ENCODE data around the gene CEP83. TPM values are rescaled to one million over a fixed set of nuclear protein-coding genes. Genes with fewer than 3 reads are reported as not detected.

CEP83 gene
- total and polyA plus RNA-seq, 12 donors = 4.2 to 20.5 (median 10.2) TPM

DNA sequence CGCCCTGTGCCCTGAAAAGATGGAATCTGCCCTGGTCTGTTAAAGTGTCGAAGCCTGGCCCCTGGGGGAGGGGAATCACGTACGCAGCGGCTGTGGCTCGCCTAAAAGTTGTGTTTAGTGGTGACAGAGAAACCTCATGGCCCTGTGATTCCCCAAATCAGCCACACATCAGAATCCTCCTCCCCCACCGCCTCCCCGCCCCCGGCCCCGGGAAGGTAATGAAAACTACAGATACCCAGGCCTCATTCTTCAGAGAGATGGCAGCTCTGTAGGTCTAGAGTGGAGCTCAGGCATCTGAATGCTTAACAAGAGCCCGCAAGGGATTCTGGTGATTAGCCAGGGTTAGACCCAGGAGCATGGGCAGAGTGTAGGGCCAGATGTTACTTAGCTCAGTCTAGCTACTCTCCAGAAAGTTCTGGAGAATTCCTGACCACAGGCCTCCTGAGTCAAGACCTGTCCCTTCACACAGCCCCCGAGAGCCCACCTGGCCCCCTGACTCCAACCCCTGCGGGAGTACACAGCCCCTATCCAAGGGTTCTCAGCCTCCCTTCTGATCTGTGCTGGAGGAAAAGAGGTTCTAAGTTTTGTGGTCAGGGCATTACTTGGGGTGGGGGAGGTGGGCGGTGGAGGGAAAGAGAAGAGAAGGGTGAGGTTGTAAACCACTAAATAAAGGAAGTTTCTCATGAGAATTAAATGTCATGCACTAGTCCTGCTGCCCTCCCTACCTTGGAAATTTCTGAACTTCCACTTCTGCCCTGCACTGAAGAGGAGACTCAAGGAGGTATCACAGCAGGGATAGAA lies 196.5 kb downstream of the CEP83 start:
- H3K4me1 ChIP-seq = peaks cover 0 to 76% (median 45%) of the 10 kb centered on the region in 9 donors
- DNase-seq (no peak), ATAC-seq (peak in 3 of 8 donors; percentile 5 to 53 (median 10))
- H3K27me3 ChIP-seq = no peaks in the 10 kb centered on the region
- peak overlapping the region in 9 of 10 donors; percentile 14 to 64 (median 58) for H3K4me3 ChIP-seq
- H3K36me3 ChIP-seq = peaks cover 0 to 31% (median 0%) of the 10 kb centered on the region in 9 donors
- no peaks in the 10 kb centered on the region for H3K9me3 ChIP-seq
- TF ChIP-seq, protein P1, sequence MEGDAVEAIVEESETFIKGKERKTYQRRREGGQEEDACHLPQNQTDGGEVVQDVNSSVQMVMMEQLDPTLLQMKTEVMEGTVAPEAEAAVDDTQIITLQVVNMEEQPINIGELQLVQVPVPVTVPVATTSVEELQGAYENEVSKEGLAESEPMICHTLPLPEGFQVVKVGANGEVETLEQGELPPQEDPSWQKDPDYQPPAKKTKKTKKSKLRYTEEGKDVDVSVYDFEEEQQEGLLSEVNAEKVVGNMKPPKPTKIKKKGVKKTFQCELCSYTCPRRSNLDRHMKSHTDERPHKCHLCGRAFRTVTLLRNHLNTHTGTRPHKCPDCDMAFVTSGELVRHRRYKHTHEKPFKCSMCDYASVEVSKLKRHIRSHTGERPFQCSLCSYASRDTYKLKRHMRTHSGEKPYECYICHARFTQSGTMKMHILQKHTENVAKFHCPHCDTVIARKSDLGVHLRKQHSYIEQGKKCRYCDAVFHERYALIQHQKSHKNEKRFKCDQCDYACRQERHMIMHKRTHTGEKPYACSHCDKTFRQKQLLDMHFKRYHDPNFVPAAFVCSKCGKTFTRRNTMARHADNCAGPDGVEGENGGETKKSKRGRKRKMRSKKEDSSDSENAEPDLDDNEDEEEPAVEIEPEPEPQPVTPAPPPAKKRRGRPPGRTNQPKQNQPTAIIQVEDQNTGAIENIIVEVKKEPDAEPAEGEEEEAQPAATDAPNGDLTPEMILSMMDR (IDR thresholded peaks at IDR 0.05) = no peak
- intact Hi-C loops (cut with DNase I) = loop anchor here in 1 of 10 donors (10.0 kb wide), 1 partner anchor 118 kb away; the partner anchor contains the start of gene PLXNC1
- H3K27ac ChIP-seq = peak overlapping the region; percentile 8 to 94 (median 85)
- 61 to 67% methylated on average over 14 of the region's 14 CpGs for WGBS, 2 donors

DNA sequence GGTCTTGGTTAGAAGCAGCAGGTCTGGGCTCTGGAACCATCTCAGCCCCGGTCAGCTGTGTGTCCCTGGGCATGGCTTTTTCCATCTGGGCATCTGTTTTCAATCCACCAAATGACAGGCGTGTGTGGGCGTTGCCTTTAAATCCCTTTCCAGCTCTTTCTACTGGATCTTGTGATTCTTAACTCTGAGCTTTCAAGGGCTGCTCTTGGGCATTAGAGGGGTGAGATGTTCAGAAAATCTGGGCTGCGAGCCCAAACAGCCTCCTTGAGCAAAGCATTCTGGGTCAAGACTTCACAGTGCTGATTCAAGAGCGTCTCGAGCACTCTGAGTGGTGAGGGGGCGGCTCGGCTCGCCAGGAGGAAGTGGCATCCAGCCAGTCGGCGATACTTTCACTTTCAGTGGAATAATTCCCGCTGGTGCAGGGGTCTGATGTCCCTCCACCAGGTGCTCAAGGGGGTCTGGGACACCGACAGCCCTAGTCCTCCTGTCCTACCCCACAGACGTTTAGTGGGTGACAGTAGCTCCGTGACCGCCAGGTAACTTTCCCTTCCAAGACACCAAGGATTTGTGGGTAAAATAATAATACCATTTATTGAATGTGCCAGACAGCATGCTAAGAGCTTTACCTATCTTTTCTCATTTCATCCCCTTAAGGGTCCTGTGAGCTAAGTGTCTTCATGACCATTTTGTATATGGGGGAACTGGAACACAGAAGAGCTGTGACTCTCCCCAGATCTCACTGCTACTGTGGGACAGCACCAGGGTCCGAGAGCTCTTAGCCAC lies 197.2 kb downstream of the CEP83 start:
- DNase-seq (peak; percentile 80 to 84), ATAC-seq (peak; percentile 78 to 92 (median 86))
- peak overlapping the region; percentile 8 to 94 (median 85) for H3K27ac ChIP-seq
- peaks cover 0 to 31% (median 0%) of the 10 kb centered on the region in 9 donors for H3K36me3 ChIP-seq
- WGBS, 2 donors = 9 to 10% methylated on average over 17 of the region's 17 CpGs
- TF ChIP-seq, protein P1 (IDR thresholded peaks at IDR 0.05) = no peak
- peak overlapping the region in 9 of 10 donors; percentile 14 to 64 (median 58) for H3K4me3 ChIP-seq
- H3K27me3 ChIP-seq = no peaks in the 10 kb centered on the region
- H3K9me3 ChIP-seq = no peaks in the 10 kb centered on the region
- intact Hi-C loops (cut with DNase I) = loop anchor here in 1 of 10 donors (10.0 kb wide), 1 partner anchor 118 kb away; the partner anchor contains the start of gene PLXNC1
- H3K4me1 ChIP-seq = peaks cover 0 to 71% (median 38%) of the 10 kb centered on the region in 9 donors

DNA sequence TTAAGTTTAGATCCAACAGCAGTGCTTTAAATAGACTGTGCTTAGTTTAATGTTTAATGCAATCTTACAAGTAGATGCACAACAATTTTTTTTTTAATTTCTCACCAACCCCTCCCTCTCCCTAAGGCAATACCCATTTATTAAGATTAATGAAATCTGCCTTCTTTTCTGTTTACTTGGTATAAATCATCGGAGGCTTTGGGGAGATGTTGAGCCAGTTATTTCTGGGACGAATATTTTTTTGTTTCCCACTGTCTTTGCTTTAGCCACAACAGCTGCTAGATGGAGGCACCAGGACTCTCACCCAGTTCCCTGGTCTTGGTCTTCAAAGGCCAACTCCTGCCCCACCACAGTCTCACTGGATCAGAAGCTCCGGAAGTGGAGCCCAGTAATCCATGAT lies 197.9 kb downstream of the CEP83 start:
- no peak for DNase-seq
- 44 to 46% methylated on average over 3 of the region's 3 CpGs for WGBS, 2 donors
- Histone ChIP-seq H3K4me3 (peak overlapping the region in 9 of 10 donors; percentile 14 to 64 (median 58)), H3K9me3 (no peaks in the 10 kb centered on the region), H3K4me1 (peaks cover 0 to 64% (median 38%) of the 10 kb centered on the region in 9 donors), H3K27me3 (no peaks in the 10 kb centered on the region), H3K36me3 (peaks cover 0 to 31% (median 0%) of the 10 kb centered on the region in 9 donors), H3K27ac (peak overlapping the region; percentile 8 to 94 (median 85))
- no peak for ATAC-seq
- intact Hi-C loops (cut with DNase I) = loop anchor here in 1 of 10 donors (10.0 kb wide), 1 partner anchor 117 kb away; the partner anchor contains the start of gene PLXNC1
- TF ChIP-seq, protein P1 (IDR thresholded peaks at IDR 0.05) = no peak

DNA sequence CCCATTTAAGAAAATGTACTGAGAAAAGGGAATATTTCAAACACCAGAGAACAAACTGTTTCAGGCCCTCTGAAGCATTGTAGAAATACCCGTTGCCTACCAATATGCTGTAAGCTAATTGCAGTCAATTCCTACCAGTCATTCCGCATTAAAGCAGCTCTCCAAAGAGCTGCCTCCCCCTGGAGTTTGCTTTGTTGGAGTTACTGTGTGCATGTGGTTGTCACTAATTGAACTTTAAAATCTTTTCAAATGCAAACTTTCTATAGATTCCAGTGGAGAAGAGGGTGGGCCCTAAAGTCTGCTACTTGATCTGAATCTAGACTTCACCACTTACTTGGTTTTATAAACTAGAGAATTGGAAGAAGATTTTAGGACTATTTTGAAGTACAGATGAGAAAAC lies 198.5 kb downstream of the CEP83 start:
- no peak for ATAC-seq
- Histone ChIP-seq H3K4me3 (no peak overlapping the region), H3K36me3 (peaks cover 0 to 33% (median 0%) of the 10 kb centered on the region in 9 donors), H3K27ac (peak overlapping the region in 9 of 10 donors; percentile 79 to 94 (median 86)), H3K27me3 (no peaks in the 10 kb centered on the region), H3K4me1 (peaks cover 0 to 58% (median 38%) of the 10 kb centered on the region in 9 donors), H3K9me3 (no peaks in the 10 kb centered on the region)
- no peak for DNase-seq
- WGBS, 2 donors = 66 to 75% methylated on average over 2 of the region's 2 CpGs
- intact Hi-C loops (cut with DNase I) = loop anchor here in 1 of 10 donors (10.0 kb wide), 1 partner anchor 116 kb away; the partner anchor contains the start of gene PLXNC1
- TF ChIP-seq, protein P1 (IDR thresholded peaks at IDR 0.05) = no peak

Data from heart right ventricle (tissue), 16 donors.